ENCODE data around the gene PDZRN3. TPM values are rescaled to one million over a fixed set of nuclear protein-coding genes. Genes with fewer than 3 reads are reported as not detected.
A peak's percentile ranks its signal among the peaks of the same experiment; 100 is the strongest.

Gene PDZRN3
- polyA plus RNA-seq, 4 donors, result 2.2 to 21.4 (median 14.1) TPM

DNA sequence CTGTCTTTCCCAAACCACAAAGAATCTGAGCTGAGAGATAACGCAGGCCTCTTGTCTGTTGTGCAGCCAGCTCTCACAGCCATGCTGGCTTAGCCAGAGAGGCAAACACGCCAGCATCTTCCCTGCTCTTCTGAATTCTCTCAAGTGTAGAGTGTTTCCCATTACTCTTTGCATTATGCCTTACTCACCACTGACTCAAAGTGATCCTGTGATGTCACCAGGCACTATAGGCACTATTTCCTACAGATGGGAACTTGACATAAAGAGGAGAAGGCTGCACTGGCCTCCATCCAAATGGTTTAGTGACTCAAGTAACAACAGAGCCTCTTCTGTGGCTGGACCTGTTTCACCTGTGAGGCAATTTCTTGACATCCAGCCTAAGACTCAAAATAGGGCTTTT, 44.4 kb downstream of the PDZRN3 start:
- DNase-seq, result no peak
- Histone ChIP-seq H3K9me3 (ENCODE audit: control insufficient read depth in 2 of 2, insufficient read depth in 1 of 2, low read depth in 1 of 2, low read length in 1 of 2) (peaks cover 0 to 3% of the 10 kb centered on the region in 2 donors), H3K4me3 (ENCODE audit: low read depth in 1 of 3, low read length in 3 of 3) (no peak overlapping the region), H3K27me3 (ENCODE audit: control insufficient read depth in 3 of 3, insufficient read depth in 3 of 3, low read length in 3 of 3) (no peaks in the 10 kb centered on the region), H3K4me1 (ENCODE audit: control insufficient read depth in 3 of 3, insufficient read depth in 2 of 3, low read depth in 1 of 3, low read length in 2 of 3) (peaks cover 0 to 7% (median 3%) of the 10 kb centered on the region in 3 donors), H3K36me3 (ENCODE audit: control insufficient read depth in 3 of 3, insufficient read depth in 2 of 3, low read depth in 1 of 3, low read length in 3 of 3) (peaks cover 0 to 3% (median 0%) of the 10 kb centered on the region in 3 donors), H3K27ac (ENCODE audit: low read depth in 1 of 3, low read length in 2 of 3) (no peak overlapping the region)
- 63 to 93% (median 74%) methylated on average over 2 of the region's 2 CpGs for WGBS, 3 donors
- no peak for FAIRE-seq

DNA sequence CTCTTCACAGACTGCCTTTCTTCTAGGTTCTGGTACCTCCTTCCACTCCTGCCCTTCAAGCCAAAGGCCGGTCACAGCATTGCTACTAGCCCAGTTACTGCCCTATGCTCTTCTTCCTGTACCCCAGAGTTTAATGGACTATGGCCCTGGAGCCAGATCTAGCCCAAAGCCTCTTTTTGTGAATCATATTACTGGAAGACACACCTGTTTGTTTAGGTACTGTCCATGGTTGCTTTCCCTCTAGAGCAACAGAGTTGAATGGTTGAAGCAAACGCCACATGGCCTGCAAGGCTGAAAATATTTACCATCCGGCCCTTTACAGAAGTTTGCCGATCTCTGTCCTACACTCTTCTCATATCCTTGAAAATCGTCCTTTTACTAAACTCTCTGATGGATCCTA, 47.0 kb downstream of the PDZRN3 start:
- peak overlapping the region in 1 of 3 donors; percentile 34 for H3K27ac ChIP-seq (ENCODE audit: low read depth in 1 of 3, low read length in 2 of 3)
- 71 to 86% (median 80%) methylated on average over 5 of the region's 5 CpGs for WGBS, 3 donors
- H3K9me3 ChIP-seq (ENCODE audit: control insufficient read depth in 2 of 2, insufficient read depth in 1 of 2, low read depth in 1 of 2, low read length in 1 of 2), result peaks cover 0 to 3% of the 10 kb centered on the region in 2 donors
- no peak for FAIRE-seq
- H3K27me3 ChIP-seq (ENCODE audit: control insufficient read depth in 3 of 3, insufficient read depth in 3 of 3, low read length in 3 of 3), result no peaks in the 10 kb centered on the region
- H3K36me3 ChIP-seq (ENCODE audit: control insufficient read depth in 3 of 3, insufficient read depth in 2 of 3, low read depth in 1 of 3, low read length in 3 of 3), result peaks cover 0 to 3% (median 0%) of the 10 kb centered on the region in 3 donors
- no peak overlapping the region for H3K4me3 ChIP-seq (ENCODE audit: low read depth in 1 of 3, low read length in 3 of 3)
- peaks cover 0 to 27% (median 3%) of the 10 kb centered on the region in 3 donors for H3K4me1 ChIP-seq (ENCODE audit: control insufficient read depth in 3 of 3, insufficient read depth in 2 of 3, low read depth in 1 of 3, low read length in 2 of 3)
- peak in 1 of 2 donors; percentile 18 for DNase-seq

DNA sequence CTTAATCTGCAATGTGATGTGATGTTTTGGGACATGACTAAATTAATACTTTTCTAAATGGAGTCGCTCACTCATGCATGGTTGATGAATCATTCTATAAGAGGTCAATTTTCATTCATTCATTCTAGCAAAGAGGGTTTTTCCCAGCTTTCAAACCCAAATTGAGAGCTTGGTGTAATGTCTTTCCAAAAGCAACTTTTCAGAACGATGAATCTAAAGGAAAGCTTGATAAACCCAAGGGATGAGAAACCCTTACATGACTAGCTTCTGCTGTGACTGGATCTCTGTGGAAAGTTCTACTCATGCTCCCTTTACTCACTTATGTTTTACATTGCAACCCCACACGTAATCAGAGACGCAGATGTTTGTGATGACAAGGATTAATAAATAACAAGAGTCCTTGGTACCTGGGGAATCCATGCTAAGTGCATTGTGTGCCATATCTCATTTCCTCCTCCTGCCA, 47.7 kb downstream of the PDZRN3 start:
- H3K4me1 ChIP-seq (ENCODE audit: control insufficient read depth in 3 of 3, insufficient read depth in 2 of 3, low read depth in 1 of 3, low read length in 2 of 3), result peaks cover 0 to 32% (median 3%) of the 10 kb centered on the region in 3 donors
- no peak overlapping the region for H3K4me3 ChIP-seq (ENCODE audit: low read depth in 1 of 3, low read length in 3 of 3)
- H3K27me3 ChIP-seq (ENCODE audit: control insufficient read depth in 3 of 3, insufficient read depth in 3 of 3, low read length in 3 of 3), result no peaks in the 10 kb centered on the region
- WGBS, 3 donors, result 43 to 55% (median 48%) methylated on average over 4 of the region's 4 CpGs
- no peak overlapping the region for H3K27ac ChIP-seq (ENCODE audit: low read depth in 1 of 3, low read length in 2 of 3)
- DNase-seq (peak in 1 of 2 donors; percentile 16), FAIRE-seq (no peak)
- H3K36me3 ChIP-seq (ENCODE audit: control insufficient read depth in 3 of 3, insufficient read depth in 2 of 3, low read depth in 1 of 3, low read length in 3 of 3), result peaks cover 0 to 3% (median 0%) of the 10 kb centered on the region in 3 donors
- H3K9me3 ChIP-seq (ENCODE audit: control insufficient read depth in 2 of 2, insufficient read depth in 1 of 2, low read depth in 1 of 2, low read length in 1 of 2), result peaks cover 0 to 3% of the 10 kb centered on the region in 2 donors

DNA sequence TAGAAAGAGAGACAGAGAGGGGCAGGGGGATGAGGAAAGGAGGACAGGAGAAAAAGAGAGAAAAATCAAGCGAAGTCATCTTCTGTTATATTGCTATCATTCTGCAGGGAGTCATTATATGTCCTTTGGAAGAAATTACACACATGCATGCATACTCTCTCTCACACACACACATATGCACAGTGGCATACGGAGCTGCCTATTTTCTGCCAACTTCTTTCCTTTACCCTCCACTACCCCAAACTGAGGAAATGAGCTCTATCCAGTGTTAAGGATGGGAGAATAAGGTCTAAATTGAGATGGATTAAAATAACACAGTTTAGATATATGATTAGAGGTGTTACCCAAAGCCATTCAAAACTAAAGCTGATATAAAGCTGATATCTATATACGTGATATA, 48.8 kb downstream of the PDZRN3 start:
- H3K9me3 ChIP-seq (ENCODE audit: control insufficient read depth in 2 of 2, insufficient read depth in 1 of 2, low read depth in 1 of 2, low read length in 1 of 2), result peaks cover 0 to 3% of the 10 kb centered on the region in 2 donors

DNA sequence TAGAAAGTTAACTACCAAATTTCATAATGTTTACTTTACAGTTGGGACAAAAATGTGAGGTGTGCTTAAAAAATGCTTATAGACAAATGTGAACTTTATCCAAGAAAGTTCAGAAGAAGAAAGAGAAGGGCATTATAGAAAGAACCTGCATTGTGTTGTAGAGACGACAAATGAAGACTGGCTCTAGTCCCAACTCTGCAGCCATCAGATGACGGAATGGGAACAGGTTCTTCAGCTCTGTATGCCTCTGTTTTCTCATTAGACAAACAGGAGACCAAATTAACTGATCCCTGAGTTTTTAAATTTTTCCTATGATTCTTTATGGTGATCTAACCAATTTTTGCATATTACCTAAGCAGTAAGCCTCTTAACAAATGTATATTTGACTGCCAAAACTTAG, 49.2 kb downstream of the PDZRN3 start:
- peaks cover 0 to 3% of the 10 kb centered on the region in 2 donors for H3K9me3 ChIP-seq (ENCODE audit: control insufficient read depth in 2 of 2, insufficient read depth in 1 of 2, low read depth in 1 of 2, low read length in 1 of 2)
- H3K4me3 ChIP-seq (ENCODE audit: low read depth in 1 of 3, low read length in 3 of 3), result no peak overlapping the region
- FAIRE-seq, result no peak
- no peak for DNase-seq
- WGBS, 3 donors, result 70 to 81% (median 76%) methylated on average over 2 of the region's 2 CpGs
- peaks cover 0 to 44% (median 3%) of the 10 kb centered on the region in 3 donors for H3K4me1 ChIP-seq (ENCODE audit: control insufficient read depth in 3 of 3, insufficient read depth in 2 of 3, low read depth in 1 of 3, low read length in 2 of 3)
- no peaks in the 10 kb centered on the region for H3K27me3 ChIP-seq (ENCODE audit: control insufficient read depth in 3 of 3, insufficient read depth in 3 of 3, low read length in 3 of 3)
- no peak overlapping the region for H3K27ac ChIP-seq (ENCODE audit: low read depth in 1 of 3, low read length in 2 of 3)
- peaks cover 0 to 3% (median 0%) of the 10 kb centered on the region in 3 donors for H3K36me3 ChIP-seq (ENCODE audit: control insufficient read depth in 3 of 3, insufficient read depth in 2 of 3, low read depth in 1 of 3, low read length in 3 of 3)

More for the DNA sequence above, 48.8 kb downstream of the PDZRN3 start:
- Histone ChIP-seq H3K4me3 (ENCODE audit: low read depth in 1 of 3, low read length in 3 of 3) (no peak overlapping the region), H3K4me1 (ENCODE audit: control insufficient read depth in 3 of 3, insufficient read depth in 2 of 3, low read depth in 1 of 3, low read length in 2 of 3) (peaks cover 0 to 40% (median 3%) of the 10 kb centered on the region in 3 donors), H3K27me3 (ENCODE audit: control insufficient read depth in 3 of 3, insufficient read depth in 3 of 3, low read length in 3 of 3) (no peaks in the 10 kb centered on the region), H3K36me3 (ENCODE audit: control insufficient read depth in 3 of 3, insufficient read depth in 2 of 3, low read depth in 1 of 3, low read length in 3 of 3) (peaks cover 0 to 3% (median 0%) of the 10 kb centered on the region in 3 donors), H3K27ac (ENCODE audit: low read depth in 1 of 3, low read length in 2 of 3) (no peak overlapping the region)
- DNase-seq (no peak), FAIRE-seq (no peak)
- 86 to 91% (median 87%) methylated on average over 3 of the region's 3 CpGs for WGBS, 3 donors

DNA sequence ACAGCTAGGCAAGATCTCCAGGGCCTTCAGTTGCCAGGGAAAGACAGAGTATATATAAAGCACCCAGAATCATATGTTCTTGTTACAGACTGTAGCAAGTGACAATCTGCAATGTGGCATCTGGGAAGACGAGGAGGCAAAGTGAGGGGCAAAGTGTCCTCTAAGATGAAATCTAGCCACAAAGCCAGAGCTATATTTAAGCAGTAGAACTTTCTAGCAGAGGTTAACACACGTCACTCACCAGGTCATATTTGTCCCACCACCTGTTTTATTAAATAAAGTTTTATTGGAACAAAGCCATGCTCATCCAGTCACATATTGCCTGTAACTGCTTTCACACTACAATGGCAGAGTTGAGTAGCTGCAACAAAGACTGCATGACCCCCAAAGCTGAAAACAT, 51.5 kb downstream of the PDZRN3 start:
- peaks cover 0 to 3% (median 0%) of the 10 kb centered on the region in 3 donors for H3K36me3 ChIP-seq (ENCODE audit: control insufficient read depth in 3 of 3, insufficient read depth in 2 of 3, low read depth in 1 of 3, low read length in 3 of 3)
- DNase-seq (no peak), FAIRE-seq (no peak)
- WGBS, 3 donors, result 82 to 92% (median 87%) methylated on average over 2 of the region's 2 CpGs
- no peak overlapping the region for H3K4me3 ChIP-seq (ENCODE audit: low read depth in 1 of 3, low read length in 3 of 3)
- no peaks in the 10 kb centered on the region for H3K9me3 ChIP-seq (ENCODE audit: control insufficient read depth in 2 of 2, insufficient read depth in 1 of 2, low read depth in 1 of 2, low read length in 1 of 2)
- no peak overlapping the region for H3K27ac ChIP-seq (ENCODE audit: low read depth in 1 of 3, low read length in 2 of 3)
- no peaks in the 10 kb centered on the region for H3K27me3 ChIP-seq (ENCODE audit: control insufficient read depth in 3 of 3, insufficient read depth in 3 of 3, low read length in 3 of 3)
- peaks cover 6 to 65% (median 11%) of the 10 kb centered on the region in 3 donors for H3K4me1 ChIP-seq (ENCODE audit: control insufficient read depth in 3 of 3, insufficient read depth in 2 of 3, low read depth in 1 of 3, low read length in 2 of 3)

DNA sequence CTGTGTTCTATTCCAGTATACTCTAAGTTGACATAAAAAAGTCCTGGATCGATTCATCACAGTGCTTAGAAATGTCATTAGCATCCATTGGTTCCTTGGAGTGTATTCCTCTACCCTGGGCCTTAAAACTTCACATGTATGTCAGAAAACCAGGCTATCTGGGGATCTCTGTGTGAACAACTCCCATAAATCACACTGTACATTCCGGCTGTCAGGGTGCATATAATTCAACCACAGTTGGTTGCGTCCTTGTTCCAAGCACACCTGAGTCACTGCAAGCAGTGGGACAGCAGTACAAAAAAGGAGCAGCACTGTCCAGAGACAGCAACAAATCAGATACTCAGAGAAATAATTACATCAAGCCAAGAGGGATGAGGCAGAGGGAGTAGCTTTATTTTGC, 52.4 kb downstream of the PDZRN3 start:
- Histone ChIP-seq H3K27ac (ENCODE audit: low read depth in 1 of 3, low read length in 2 of 3) (no peak overlapping the region), H3K36me3 (ENCODE audit: control insufficient read depth in 3 of 3, insufficient read depth in 2 of 3, low read depth in 1 of 3, low read length in 3 of 3) (peaks cover 0 to 1% (median 0%) of the 10 kb centered on the region in 3 donors), H3K4me1 (ENCODE audit: control insufficient read depth in 3 of 3, insufficient read depth in 2 of 3, low read depth in 1 of 3, low read length in 2 of 3) (peaks cover 6 to 65% (median 11%) of the 10 kb centered on the region in 3 donors), H3K9me3 (ENCODE audit: control insufficient read depth in 2 of 2, insufficient read depth in 1 of 2, low read depth in 1 of 2, low read length in 1 of 2) (no peaks in the 10 kb centered on the region), H3K27me3 (ENCODE audit: control insufficient read depth in 3 of 3, insufficient read depth in 3 of 3, low read length in 3 of 3) (no peaks in the 10 kb centered on the region), H3K4me3 (ENCODE audit: low read depth in 1 of 3, low read length in 3 of 3) (no peak overlapping the region)
- no peak for FAIRE-seq
- WGBS, 3 donors, result 16 to 49% (median 38%) methylated on average over 3 of the region's 3 CpGs
- peak; percentile 71 to 74 for DNase-seq

DNA sequence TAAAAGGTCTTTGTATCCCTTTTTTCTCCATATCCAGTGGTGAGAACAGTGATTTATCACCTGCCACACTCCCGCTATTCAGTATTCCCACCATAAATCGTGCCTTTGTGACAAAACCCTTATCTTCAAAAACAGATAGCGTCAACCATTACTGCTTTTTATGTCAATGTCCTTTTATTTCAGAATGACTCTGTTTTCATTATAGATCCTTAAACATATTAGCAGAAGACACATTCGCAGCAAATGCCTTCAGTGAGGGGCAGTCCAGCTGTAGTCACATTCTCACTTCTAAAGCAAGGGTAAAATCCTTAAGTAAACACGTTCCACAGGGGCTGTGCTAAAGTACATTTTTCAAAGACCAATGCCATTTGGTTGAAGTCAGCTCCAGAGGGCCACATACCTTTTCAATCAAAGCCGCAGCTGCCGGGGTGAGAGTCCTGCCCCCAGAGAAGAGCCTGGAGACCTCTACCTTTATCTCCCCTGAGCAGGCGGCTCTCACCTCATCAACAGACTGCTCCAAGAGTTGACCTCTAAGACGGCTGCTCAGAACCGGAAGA, 53.4 kb downstream of the PDZRN3 start:
- Histone ChIP-seq H3K9me3 (ENCODE audit: control insufficient read depth in 2 of 2, insufficient read depth in 1 of 2, low read depth in 1 of 2, low read length in 1 of 2) (no peaks in the 10 kb centered on the region), H3K27ac (ENCODE audit: low read depth in 1 of 3, low read length in 2 of 3) (peak overlapping the region in 1 of 3 donors; percentile 40), H3K4me3 (ENCODE audit: low read depth in 1 of 3, low read length in 3 of 3) (no peak overlapping the region), H3K36me3 (ENCODE audit: control insufficient read depth in 3 of 3, insufficient read depth in 2 of 3, low read depth in 1 of 3, low read length in 3 of 3) (no peaks in the 10 kb centered on the region), H3K4me1 (ENCODE audit: control insufficient read depth in 3 of 3, insufficient read depth in 2 of 3, low read depth in 1 of 3, low read length in 2 of 3) (peaks cover 6 to 64% (median 8%) of the 10 kb centered on the region in 3 donors), H3K27me3 (ENCODE audit: control insufficient read depth in 3 of 3, insufficient read depth in 3 of 3, low read length in 3 of 3) (no peaks in the 10 kb centered on the region)
- WGBS, 3 donors, result 3 to 27% (median 14%) methylated on average over 10 of the region's 10 CpGs
- no peak for FAIRE-seq
- DNase-seq, result peak in 1 of 2 donors; percentile 70

Data from small intestine (tissue), 7 donors.